Lower lobe of right lung (tissue), 2 donors: Measurements from ENCODE around the gene PRKN. TPM values are rescaled to one million over a fixed set of nuclear protein-coding genes. Genes with fewer than 3 reads are reported as not detected.

ENCODE experiments used
- ATAC-seq, 2 donors: fragments of 200-7000 bp; cut with Tn5 transposase; one replicate each; pipeline ENCODE4 v1.9.1; 2020 to 2022; ENCODE audit warnings: mild to moderate bottlenecking in 2 of 2, moderate library complexity in 2 of 2
- DNase-seq: peaks from one replicate; pipeline ENCODE4 v3.0.0-alpha.2; 2020
- H3K27ac ChIP-seq: fragments of 200-600 bp; one replicate; pipeline ENCODE4 v1.8.0; 2022
- H3K27me3 ChIP-seq: fragments of 200-600 bp; one replicate; pipeline ENCODE4 v1.8.0; 2022; ENCODE audit warnings: low read depth
- H3K36me3 ChIP-seq: fragments of 200-600 bp; one replicate; pipeline ENCODE4 v1.8.0; 2022; ENCODE audit warnings: mild to moderate bottlenecking
- H3K4me1 ChIP-seq: fragments of 200-600 bp; one replicate; pipeline ENCODE4 v1.8.0; 2022
- H3K4me3 ChIP-seq: fragments of 200-600 bp; one replicate; pipeline ENCODE4 v1.8.0; 2022; ENCODE audit warnings: mild to moderate bottlenecking
- H3K9me3 ChIP-seq: fragments of 200-600 bp; one replicate; pipeline ENCODE4 v1.8.0; 2022
- CTCF ChIP-seq: fragments of 200-600 bp; IDR thresholded peaks from one replicate; pipeline ENCODE4 v1.8.0; 2022; ENCODE audit warnings: antibody characterized with exemption, mild to moderate bottlenecking
- intact Hi-C: fragments of 100-400 bp; cut with DNase I; formaldehyde crosslinking; loops from one replicate; pipeline ENCODE4 v1.11.0; 2022
- total RNA-seq: library from RNA; stranded (reverse); fragmentation: NEBNext Ultra II Directional; extraction: Animal tissue kit (Norgen Biotek cat#: 25700); gene quantifications from one replicate; pipeline ENCODE4 v1.2.1, GENCODE V29; 2021
- donor health status: DM: no; HTN: yes; CAD: no; lungs with severe emphysema.

Gene PRKN
- total RNA-seq, 1 donor from 2014 or later = 6.1 TPM

GRCh38 chr6:162026031-162026430 lies 701.5 kb downstream of the PRKN start:
- no peak overlapping the region for H3K27ac ChIP-seq
- H3K27me3 ChIP-seq = no peaks in the 10 kb centered on the region
- no peak overlapping the region for H3K4me3 ChIP-seq
- no peaks in the 10 kb centered on the region for H3K4me1 ChIP-seq
- ATAC-seq = no peak
- H3K36me3 ChIP-seq = no peaks in the 10 kb centered on the region
- no peak for TF ChIP-seq CTCF
- no peak for DNase-seq
- intact Hi-C loops = no loop called here
- no peaks in the 10 kb centered on the region for H3K9me3 ChIP-seq

- Histone ChIP-seq H3K9me3 (no peaks in the 10 kb centered on the region), H3K4me1 (no peaks in the 10 kb centered on the region), H3K27ac (no peak overlapping the region), H3K36me3 (no peaks in the 10 kb centered on the region), H3K27me3 (no peaks in the 10 kb centered on the region), H3K4me3 (no peak overlapping the region)
- intact Hi-C loops = no loop called here
- ATAC-seq (no peak), DNase-seq (no peak)
- no peak for TF ChIP-seq CTCF
Observed at GRCh38 chr6:162019349-162019748, 708.2 kb downstream of the PRKN start.

DNA sequence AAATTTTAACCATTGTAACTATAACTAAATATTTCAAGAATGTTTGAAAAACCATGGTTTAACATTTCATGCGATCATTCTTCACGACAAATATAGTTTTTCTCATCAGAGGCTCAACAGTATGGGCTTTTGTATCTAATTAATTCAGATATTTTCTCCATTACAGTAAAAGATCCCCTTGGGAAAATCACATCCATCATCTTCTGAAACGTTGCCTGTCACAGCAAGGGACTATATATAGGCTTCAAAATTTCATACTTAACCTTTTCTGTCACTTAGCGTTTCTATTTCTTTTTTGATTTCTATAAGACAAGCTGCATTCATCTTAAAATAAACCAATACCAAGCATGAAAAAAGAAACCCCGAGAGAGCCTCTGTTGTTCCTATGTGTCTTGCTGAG lies 710.0 kb downstream of the PRKN start:
- intact Hi-C loops = no loop called here
- no peak for DNase-seq

GRCh38 chr6:162014069-162014811 lies 713.3 kb downstream of the PRKN start:
- Histone ChIP-seq H3K4me3 (no peak overlapping the region), H3K27ac (no peak overlapping the region), H3K36me3 (no peaks in the 10 kb centered on the region), H3K4me1 (no peaks in the 10 kb centered on the region), H3K27me3 (no peaks in the 10 kb centered on the region), H3K9me3 (no peaks in the 10 kb centered on the region)
- peak in 1 of 2 donors; percentile 21 for ATAC-seq
- no peak for TF ChIP-seq CTCF
- DNase-seq = no peak
- intact Hi-C loops = no loop called here

More for the DNA sequence above, 710.0 kb downstream of the PRKN start:
- H3K9me3 ChIP-seq = no peaks in the 10 kb centered on the region
- ATAC-seq = no peak
- H3K27me3 ChIP-seq = no peaks in the 10 kb centered on the region
- no peak overlapping the region for H3K4me3 ChIP-seq
- H3K36me3 ChIP-seq = no peaks in the 10 kb centered on the region
- H3K4me1 ChIP-seq = no peaks in the 10 kb centered on the region
- no peak for TF ChIP-seq CTCF
- no peak overlapping the region for H3K27ac ChIP-seq

DNA sequence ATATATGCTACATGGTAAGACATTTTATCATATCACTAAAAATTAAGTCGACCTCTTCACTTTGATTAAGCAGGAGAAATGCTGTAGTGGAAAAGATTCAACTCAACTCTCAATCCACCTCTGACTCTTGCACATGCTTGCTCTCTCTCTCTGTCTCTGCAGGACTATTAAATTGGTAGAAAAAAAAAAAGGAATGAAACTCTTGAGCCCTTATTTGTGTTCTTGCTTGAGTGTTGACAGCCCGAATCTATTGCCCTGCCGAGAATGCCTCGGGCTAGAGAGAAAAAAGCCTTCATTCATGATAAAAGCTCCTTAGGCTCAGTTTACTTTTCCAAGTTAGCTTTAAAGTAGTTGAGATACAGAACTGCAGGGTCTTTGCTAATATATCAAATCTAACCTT lies 722.2 kb downstream of the PRKN start:
- intact Hi-C loops = no loop called here
- Histone ChIP-seq H3K27me3 (no peaks in the 10 kb centered on the region), H3K9me3 (no peaks in the 10 kb centered on the region), H3K4me1 (no peaks in the 10 kb centered on the region), H3K4me3 (no peak overlapping the region), H3K36me3 (no peaks in the 10 kb centered on the region), H3K27ac (no peak overlapping the region)
- ATAC-seq (no peak), DNase-seq (no peak)
- TF ChIP-seq CTCF = no peak
